IMR-90 (cell line): ENCODE data around the gene FCHSD2. TPM values are rescaled to one million over a fixed set of nuclear protein-coding genes. Genes with fewer than 3 reads are reported as not detected.

Source experiments
- ATAC-seq: fragments of 200-7000 bp; cut with Tn5 transposase; 2 replicates; pipeline ENCODE4 v1.9.1; 2020; ENCODE audit warnings: low read depth, mild to moderate bottlenecking, moderate library complexity
- BruUV-seq: library from RNA; stranded (reverse); fragments of 400-500 nt; replicated peaks from 2 replicates; lab custom pipeline; 2021; lab: Mats Ljungman, UMichigan
- CTCF ChIA-PET: fragments of 300-600 bp; formaldehyde crosslinking; extraction: SDS; loops from one replicate; lab custom pipeline; 2021; ENCODE audit warnings: antibody characterized with exemption; lab: Yijun Ruan, JAX
- POLR2A ChIA-PET: fragments of 300-600 bp; sonication (Branson Sonifier 250); formaldehyde crosslinking; loops from one replicate; lab custom pipeline; 2022; ENCODE audit warnings: antibody characterized with exemption; ENCODE audit not compliant: unreplicated experiment; lab: Charles Lee
- DNase-seq: peaks from one replicate; pipeline ENCODE4 v3.0.0; 2013
- H2AFZ ChIP-seq: replicated peaks from 2 replicates; pipeline ENCODE3; 2013; ENCODE audit warnings: low read length, mild to moderate bottlenecking; ENCODE audit not compliant: poor library complexity
- H2AK5ac ChIP-seq: 2 replicates; pipeline ENCODE4 v1.6.1; 2013; ENCODE audit warnings: low read depth, low read length, inconsistent platforms
- H2AK9ac ChIP-seq: replicated peaks from 2 replicates; pipeline ENCODE3; 2013; ENCODE audit warnings: mild to moderate bottlenecking, low read depth, low read length, moderate library complexity; ENCODE audit not compliant: poor library complexity
- H2BK120ac ChIP-seq: 2 replicates; pipeline ENCODE4 v1.6.1; 2013; ENCODE audit warnings: low read depth, low read length, inconsistent platforms
- H2BK15ac ChIP-seq: 3 replicates; pipeline ENCODE4 v1.6.1; 2013; ENCODE audit warnings: low read depth, low read length, inconsistent platforms
- H2BK20ac ChIP-seq: 2 replicates; pipeline ENCODE4 v1.6.1; 2013; ENCODE audit warnings: low read depth, mild to moderate bottlenecking, inconsistent platforms, low read length, moderate library complexity
- H2BK5ac ChIP-seq: 2 replicates; pipeline ENCODE4 v1.6.1; 2013; ENCODE audit warnings: mild to moderate bottlenecking, low read depth, low read length, inconsistent platforms; ENCODE audit not compliant: poor library complexity, severe bottlenecking
- H3K14ac ChIP-seq: replicated peaks from 2 replicates; pipeline ENCODE4 v1.6.1; 2013; ENCODE audit warnings: low read depth, low read length, inconsistent platforms
- H3K18ac ChIP-seq: 2 replicates; pipeline ENCODE4 v1.6.1; 2013; ENCODE audit warnings: low read depth, low read length, control low read depth
- H3K23ac ChIP-seq: 2 replicates; pipeline ENCODE4 v1.6.1; 2013; ENCODE audit warnings: low read depth, low read length, inconsistent platforms
- H3K27ac ChIP-seq: 2 replicates; pipeline ENCODE4 v1.5.1; 2013; ENCODE audit warnings: mild to moderate bottlenecking, control low read depth, low read length; ENCODE audit not compliant: insufficient read depth
- H3K27me3 ChIP-seq: 2 replicates; pipeline ENCODE4 v1.6.1; 2013; ENCODE audit warnings: low read length; ENCODE audit not compliant: control insufficient read depth, insufficient read depth
- H3K36me3 ChIP-seq: 2 replicates; pipeline ENCODE4 v1.6.1; 2013; ENCODE audit warnings: low read length, mixed read lengths; ENCODE audit not compliant: control insufficient read depth, insufficient read depth
- H3K4ac ChIP-seq: 2 replicates; pipeline ENCODE4 v1.6.1; 2013; ENCODE audit warnings: low read depth, low read length, inconsistent platforms
- H3K4me1 ChIP-seq: 2 replicates; pipeline ENCODE4 v1.6.1; 2013; ENCODE audit warnings: low read length, mixed read lengths; ENCODE audit not compliant: control insufficient read depth, insufficient read depth
- H3K4me2 ChIP-seq: 2 replicates; pipeline ENCODE4 v1.6.1; 2013; ENCODE audit warnings: low read depth, mild to moderate bottlenecking, control low read depth, low read length, moderate library complexity
- H3K4me3 ChIP-seq: 2 replicates; pipeline ENCODE4 v1.5.1; 2013; ENCODE audit warnings: low read depth, mild to moderate bottlenecking, control low read depth, low read length, moderate library complexity; ENCODE audit not compliant: insufficient read depth
- H3K56ac ChIP-seq: 2 replicates; pipeline ENCODE4 v1.6.1; 2013; ENCODE audit warnings: low read length, inconsistent platforms; ENCODE audit not compliant: insufficient read depth; ENCODE audit errors: extremely low read depth
- H3K79me1 ChIP-seq, 2 experiments: 2 replicates each; pipeline ENCODE4 v1.6.1; 2013; ENCODE audit warnings: low read length in 2 of 2, inconsistent platforms in 1 of 2, low read depth in 1 of 2
- H3K9ac ChIP-seq: 2 replicates; pipeline ENCODE4 v1.6.1; 2013; ENCODE audit warnings: low read depth, low read length, control low read depth
- H3K9me1 ChIP-seq: 2 replicates; pipeline ENCODE4 v1.6.1; 2013; ENCODE audit warnings: low read length, inconsistent platforms; ENCODE audit not compliant: insufficient read depth
- H3K9me3 ChIP-seq: 2 replicates; pipeline ENCODE4 v1.6.1; 2013; ENCODE audit warnings: low read length; ENCODE audit not compliant: control insufficient read depth, insufficient read depth
- H4K20me1 ChIP-seq: 2 replicates; pipeline ENCODE4 v1.6.1; 2013; ENCODE audit warnings: low read length, inconsistent platforms; ENCODE audit not compliant: insufficient read depth
- H4K5ac ChIP-seq: 2 replicates; pipeline ENCODE4 v1.6.1; 2013; ENCODE audit warnings: mild to moderate bottlenecking, low read depth, low read length, control low read depth
- H4K8ac ChIP-seq, 2 experiments: 2 replicates each; pipeline ENCODE4 v1.6.1; 2013; ENCODE audit warnings: low read depth in 2 of 2, low read length in 2 of 2, control low read depth in 1 of 2, inconsistent platforms in 1 of 2
- H4K91ac ChIP-seq: 2 replicates; pipeline ENCODE4 v1.6.1; 2013; ENCODE audit warnings: low read depth, low read length, inconsistent platforms; ENCODE audit not compliant: insufficient read depth
- BHLHE40 ChIP-seq: fragments of 150-350 bp; IDR thresholded peaks from 2 replicates; pipeline ENCODE4 v1.6.1; 2016; ENCODE audit warnings: mild to moderate bottlenecking, low read depth, low read length
- CEBPB ChIP-seq: IDR thresholded peaks from 2 replicates; pipeline ENCODE4 v1.6.1; 2012; ENCODE audit warnings: low read depth, low read length, improper control_type of control experiment
- CHD1 ChIP-seq: IDR thresholded peaks from 2 replicates; pipeline ENCODE4 v1.6.1; 2012; ENCODE audit warnings: low read depth, low read length, improper control_type of control experiment
- FOS ChIP-seq: fragments of 150-350 bp; IDR thresholded peaks from 2 replicates; pipeline ENCODE4 v1.6.1; 2016; ENCODE audit warnings: low read depth, low read length
- MAFK ChIP-seq: IDR thresholded peaks from 2 replicates; pipeline ENCODE4 v1.6.1; 2012; ENCODE audit warnings: low read depth, low read length, improper control_type of control experiment
- MAZ ChIP-seq: IDR thresholded peaks from 2 replicates; pipeline ENCODE4 v1.6.1; 2012; ENCODE audit warnings: low read depth, mild to moderate bottlenecking, low read length, improper control_type of control experiment, moderate library complexity, borderline replicate concordance
- MXI1 ChIP-seq: IDR thresholded peaks from 2 replicates; pipeline ENCODE4 v1.6.1; 2012; ENCODE audit warnings: low read depth, mild to moderate bottlenecking, low read length, moderate library complexity, borderline replicate concordance
- NFE2L2 ChIP-seq: fragments of 150-350 bp; IDR thresholded peaks from 2 replicates; pipeline ENCODE4 v1.6.1; 2016; ENCODE audit warnings: low read depth, mild to moderate bottlenecking, low read length
- POLR2A ChIP-seq: IDR thresholded peaks from 2 replicates; pipeline ENCODE4 v1.6.1; 2012; ENCODE audit warnings: mild to moderate bottlenecking, low read depth, low read length
- RAD21 ChIP-seq: IDR thresholded peaks from 2 replicates; pipeline ENCODE4 v1.6.1; 2012; ENCODE audit warnings: low read length, improper control_type of control experiment
- RCOR1 ChIP-seq: IDR thresholded peaks from 2 replicates; pipeline ENCODE4 v1.6.1; 2012; ENCODE audit warnings: mild to moderate bottlenecking, low read length, improper control_type of control experiment; ENCODE audit not compliant: insufficient replicate concordance
- RFX5 ChIP-seq: IDR thresholded peaks from 2 replicates; pipeline ENCODE4 v1.8.0; 2012; ENCODE audit warnings: low read depth, mild to moderate bottlenecking, low read length, moderate library complexity
- SMC3 ChIP-seq: fragments of 150-350 bp; IDR thresholded peaks from 2 replicates; pipeline ENCODE4 v1.6.1; 2016; ENCODE audit warnings: low read depth, mild to moderate bottlenecking, antibody characterized with exemption, low read length, moderate library complexity
- dilution Hi-C: fragments of 300-500 bp; cut with HindIII; formaldehyde crosslinking; loops from one replicate; pipeline ENCODE4 v1.14.3; 2018; ENCODE audit warnings: low sequenced_read_pairs; ENCODE audit not compliant: unreplicated experiment
- in situ Hi-C: fragments of 300-500 bp; cut with MboI; formaldehyde crosslinking; loops from 3 replicates; pipeline ENCODE4 v1.14.3; 2019; ENCODE audit warnings: low sequenced_read_pairs, inconsistent platforms, mixed read lengths
- intact Hi-C: fragments of 100-400 bp; cut with micrococcal nuclease; formaldehyde crosslinking; loops from 2 replicates; pipeline ENCODE4 v1.10.0; 2022
- polyA plus RNA-seq, 3 experiments: library from polyadenylated mRNA; depleted of rRNA; stranded (reverse); fragments of >200 nt; gene quantifications; 2 replicates each; pipeline ENCODE4 v1.2.3, GENCODE V29; 2012; ENCODE audit warnings: low replicate concordance in 1 of 3
- total RNA-seq: library from RNA; depleted of rRNA; stranded (reverse); fragments of >200 nt; gene quantifications from 2 replicates; pipeline ENCODE4 v1.2.3, GENCODE V29; 2012
- TF ChIP-seq, protein P1 (sequence below): fragments of 150-350 bp; IDR thresholded peaks from 2 replicates; pipeline ENCODE4 v1.6.1; 2017; ENCODE audit warnings: mild to moderate bottlenecking, antibody characterized with exemption, low read length, low read depth
- TF ChIP-seq, protein P2 (sequence below): conservative IDR thresholded peaks from 2 replicates; pipeline ENCODE4 v1.5.1; 2012; ENCODE audit warnings: mild to moderate bottlenecking, low read depth, low read length, improper control_type of control experiment
- TF ChIP-seq, protein P3 (sequence below): fragments of 150-350 bp; IDR thresholded peaks from 2 replicates; pipeline ENCODE4 v1.6.1; 2016; ENCODE audit warnings: low read depth, mild to moderate bottlenecking, low read length, moderate library complexity, borderline replicate concordance

Gene FCHSD2
- total and polyA plus RNA-seq, 2 of the 4 experiments (the other 2 are of a cell fraction), result 5.9 to 18.7 TPM

DNA sequence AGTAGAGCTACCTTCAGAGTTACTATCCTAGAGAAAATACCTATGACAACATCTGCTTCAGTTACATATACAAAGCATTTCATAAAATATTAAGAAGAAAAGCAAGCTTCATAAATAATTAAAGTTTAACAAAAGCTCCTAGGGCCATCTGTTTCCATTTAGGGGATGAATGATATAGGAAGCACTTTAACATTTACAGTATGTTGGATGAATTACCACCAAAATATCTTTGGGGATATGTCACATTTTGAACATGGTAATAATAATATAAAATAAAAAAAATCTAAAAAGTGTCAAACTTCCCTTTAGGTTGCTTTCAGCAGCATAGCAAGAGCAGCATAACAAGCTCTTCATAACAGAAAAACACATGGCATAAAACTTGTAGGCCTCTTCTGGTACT, 223.3 kb downstream of the FCHSD2 start:
- no peak overlapping the region for H4K5ac ChIP-seq
- no peaks in the 10 kb centered on the region for H3K9me3 ChIP-seq
- H2BK5ac ChIP-seq, result no peak overlapping the region
- no peak overlapping the region for H3K9ac ChIP-seq
- H3K9me1 ChIP-seq, result no peaks in the 10 kb centered on the region
- H2BK15ac ChIP-seq, result no peak overlapping the region
- H3K27ac ChIP-seq, result no peak overlapping the region
- H4K91ac ChIP-seq, result no peak overlapping the region
- DNase-seq (peak; percentile 39), ATAC-seq (no peak)
- H2AFZ ChIP-seq, result no peak overlapping the region
- H2BK120ac ChIP-seq, result no peak overlapping the region
- intact Hi-C loops, result no loop called here
- H3K23ac ChIP-seq, result no peak overlapping the region
- no peaks in the 10 kb centered on the region for H3K27me3 ChIP-seq
- ChIA-PET POLR2A (no interaction called here), CTCF (interaction anchor here (0.7 to 1.9 kb wide), 3 partner anchors 11 to 483 kb away, joined by 3 to 4 read pairs (median 3); no protein-coding TSS in a partner anchor)
- H3K4me2 ChIP-seq, result no peak overlapping the region
- H3K4ac ChIP-seq, result no peak overlapping the region
- H3K79me1 ChIP-seq, result peaks cover 6 to 12% of the 10 kb centered on the region in 2 experiments; a peak in 1 of 4 replicates
- dilution Hi-C loops, result no loop called here
- H2AK9ac ChIP-seq, result no peak overlapping the region
- H3K36me3 ChIP-seq, result no peaks in the 10 kb centered on the region
- in situ Hi-C loops, result no loop called here
- H4K20me1 ChIP-seq, result no peaks in the 10 kb centered on the region
- TF ChIP-seq CEBPB (no peak), SMC3 (no peak), MAZ (no peak), CHD1 (no peak), RAD21 (no peak), NFE2L2 (no peak), POLR2A (no peak), BHLHE40 (no peak), MAFK (no peak), MXI1 (no peak), FOS (no peak), RCOR1 (no peak), RFX5 (no peak)
- TF ChIP-seq, protein P1, sequence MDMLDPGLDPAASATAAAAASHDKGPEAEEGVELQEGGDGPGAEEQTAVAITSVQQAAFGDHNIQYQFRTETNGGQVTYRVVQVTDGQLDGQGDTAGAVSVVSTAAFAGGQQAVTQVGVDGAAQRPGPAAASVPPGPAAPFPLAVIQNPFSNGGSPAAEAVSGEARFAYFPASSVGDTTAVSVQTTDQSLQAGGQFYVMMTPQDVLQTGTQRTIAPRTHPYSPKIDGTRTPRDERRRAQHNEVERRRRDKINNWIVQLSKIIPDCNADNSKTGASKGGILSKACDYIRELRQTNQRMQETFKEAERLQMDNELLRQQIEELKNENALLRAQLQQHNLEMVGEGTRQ, result no peak
- TF ChIP-seq, protein P2, sequence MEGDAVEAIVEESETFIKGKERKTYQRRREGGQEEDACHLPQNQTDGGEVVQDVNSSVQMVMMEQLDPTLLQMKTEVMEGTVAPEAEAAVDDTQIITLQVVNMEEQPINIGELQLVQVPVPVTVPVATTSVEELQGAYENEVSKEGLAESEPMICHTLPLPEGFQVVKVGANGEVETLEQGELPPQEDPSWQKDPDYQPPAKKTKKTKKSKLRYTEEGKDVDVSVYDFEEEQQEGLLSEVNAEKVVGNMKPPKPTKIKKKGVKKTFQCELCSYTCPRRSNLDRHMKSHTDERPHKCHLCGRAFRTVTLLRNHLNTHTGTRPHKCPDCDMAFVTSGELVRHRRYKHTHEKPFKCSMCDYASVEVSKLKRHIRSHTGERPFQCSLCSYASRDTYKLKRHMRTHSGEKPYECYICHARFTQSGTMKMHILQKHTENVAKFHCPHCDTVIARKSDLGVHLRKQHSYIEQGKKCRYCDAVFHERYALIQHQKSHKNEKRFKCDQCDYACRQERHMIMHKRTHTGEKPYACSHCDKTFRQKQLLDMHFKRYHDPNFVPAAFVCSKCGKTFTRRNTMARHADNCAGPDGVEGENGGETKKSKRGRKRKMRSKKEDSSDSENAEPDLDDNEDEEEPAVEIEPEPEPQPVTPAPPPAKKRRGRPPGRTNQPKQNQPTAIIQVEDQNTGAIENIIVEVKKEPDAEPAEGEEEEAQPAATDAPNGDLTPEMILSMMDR, result no peak
- TF ChIP-seq, protein P3, sequence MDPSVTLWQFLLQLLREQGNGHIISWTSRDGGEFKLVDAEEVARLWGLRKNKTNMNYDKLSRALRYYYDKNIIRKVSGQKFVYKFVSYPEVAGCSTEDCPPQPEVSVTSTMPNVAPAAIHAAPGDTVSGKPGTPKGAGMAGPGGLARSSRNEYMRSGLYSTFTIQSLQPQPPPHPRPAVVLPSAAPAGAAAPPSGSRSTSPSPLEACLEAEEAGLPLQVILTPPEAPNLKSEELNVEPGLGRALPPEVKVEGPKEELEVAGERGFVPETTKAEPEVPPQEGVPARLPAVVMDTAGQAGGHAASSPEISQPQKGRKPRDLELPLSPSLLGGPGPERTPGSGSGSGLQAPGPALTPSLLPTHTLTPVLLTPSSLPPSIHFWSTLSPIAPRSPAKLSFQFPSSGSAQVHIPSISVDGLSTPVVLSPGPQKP, result no peak
- no peak overlapping the region for H3K56ac ChIP-seq
- no TSS peak for BruUV-seq
- no peak overlapping the region for H3K18ac ChIP-seq
- H3K4me1 ChIP-seq, result no peaks in the 10 kb centered on the region
- H3K4me3 ChIP-seq, result no peak overlapping the region
- H2AK5ac ChIP-seq, result no peak overlapping the region
- no peak overlapping the region for H4K8ac ChIP-seq
- no peak overlapping the region for H2BK20ac ChIP-seq
- no peak overlapping the region for H3K14ac ChIP-seq
